IPS DF 4.7 (cell line): ENCODE data around the gene ATP8B4.

Experiments used
- DNase-seq: peaks from one replicate; pipeline ENCODE4 v3.0.0-alpha.2; 2013; ENCODE audit warnings: low spot score; ENCODE audit errors: extremely low read depth

Gene ATP8B4

DNA sequence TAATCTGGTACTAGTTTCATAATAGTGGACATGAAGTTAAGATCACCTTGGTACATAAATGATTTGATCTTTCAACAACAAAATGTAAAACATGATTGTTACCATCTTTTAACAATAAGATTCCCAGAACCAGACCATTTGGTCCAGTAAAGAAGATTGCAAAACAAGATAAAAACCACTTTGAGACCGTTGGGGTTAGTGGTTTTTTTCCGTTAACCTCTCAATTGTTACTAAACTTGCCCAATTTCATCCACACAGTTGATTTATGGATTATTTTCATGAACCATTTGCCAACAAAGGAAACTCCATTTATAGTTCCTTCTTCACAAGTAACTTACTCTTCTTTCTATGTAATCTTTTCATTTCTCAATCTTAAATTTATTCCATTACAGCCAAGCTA, 53.8 kb downstream of the ATP8B4 start:
- no peak for DNase-seq

DNA sequence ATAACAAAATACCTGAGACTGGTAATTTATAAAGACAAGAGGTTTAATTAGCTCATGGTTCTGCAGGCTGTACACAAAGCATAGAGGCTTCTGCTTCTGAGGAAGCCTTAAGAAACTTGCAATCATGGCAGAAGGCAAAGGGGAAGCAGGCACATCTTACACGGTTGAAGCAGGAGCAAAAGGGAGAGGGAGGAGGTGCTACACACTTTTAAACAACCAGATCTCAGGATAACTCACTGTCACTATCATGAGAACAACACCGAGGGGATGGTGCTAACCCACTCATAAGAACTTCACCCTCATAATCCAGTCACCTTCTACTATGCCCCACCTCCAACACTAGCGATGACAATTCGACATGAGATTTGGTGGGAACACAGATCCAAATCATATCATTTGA, 54.4 kb downstream of the ATP8B4 start:
- DNase-seq: no peak

DNA sequence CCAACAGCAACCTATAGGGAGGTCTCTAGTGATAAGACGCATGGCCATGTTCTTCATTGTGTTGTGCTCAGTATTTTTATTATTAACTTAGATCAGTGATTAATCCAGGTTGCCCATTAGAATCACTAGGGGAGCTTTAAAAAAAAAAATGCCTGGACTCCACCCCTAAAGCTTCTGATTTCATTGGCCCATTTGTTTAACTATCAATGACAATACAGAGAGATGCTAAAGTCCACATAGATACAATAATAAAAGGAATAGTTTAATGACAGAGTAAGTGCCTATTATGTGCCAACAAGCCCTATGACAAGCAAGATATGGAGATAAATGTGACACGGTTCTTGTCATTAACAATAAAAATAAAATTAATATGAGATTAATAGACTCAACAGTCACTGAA, 55.8 kb downstream of the ATP8B4 start:
- no peak for DNase-seq

DNA sequence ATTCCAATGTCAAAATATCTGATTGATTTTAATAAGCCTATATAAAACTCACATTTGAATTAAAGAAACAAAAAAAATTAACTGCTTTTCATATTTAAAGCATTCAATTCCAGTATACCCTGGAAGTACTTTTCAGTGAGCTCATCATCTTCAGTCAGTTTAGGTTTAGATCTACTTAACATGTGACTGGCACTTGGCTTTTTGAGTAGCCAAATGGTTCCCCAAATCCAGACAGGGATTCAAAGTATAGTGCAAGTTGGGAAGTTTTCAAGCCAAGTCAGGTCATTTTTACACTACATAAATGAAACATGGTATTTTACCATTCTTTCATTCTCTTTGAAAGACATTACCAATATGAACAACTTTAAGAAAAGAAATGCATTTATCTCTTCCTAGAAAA, 57.5 kb downstream of the ATP8B4 start:
- DNase-seq: no peak

DNA sequence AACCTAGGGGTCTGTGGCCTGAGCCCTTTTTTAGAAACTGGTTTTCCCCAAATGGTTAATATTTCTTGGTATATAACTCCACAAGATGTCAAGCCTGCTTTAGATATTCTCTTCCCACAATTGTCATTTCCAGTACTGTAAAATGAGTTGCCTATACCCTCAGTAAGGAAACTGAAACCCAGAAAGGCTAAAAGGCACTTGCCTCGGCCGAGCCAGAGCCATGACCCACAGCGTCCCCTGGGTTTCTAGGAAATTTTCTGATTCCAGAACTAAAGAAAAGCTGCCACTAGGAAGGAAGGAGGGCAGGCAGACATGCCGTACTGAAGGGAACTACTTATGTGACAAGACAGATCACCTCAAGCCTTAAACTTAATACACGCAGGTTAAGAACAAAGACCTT, 59.1 kb downstream of the ATP8B4 start:
- no peak for DNase-seq

DNA sequence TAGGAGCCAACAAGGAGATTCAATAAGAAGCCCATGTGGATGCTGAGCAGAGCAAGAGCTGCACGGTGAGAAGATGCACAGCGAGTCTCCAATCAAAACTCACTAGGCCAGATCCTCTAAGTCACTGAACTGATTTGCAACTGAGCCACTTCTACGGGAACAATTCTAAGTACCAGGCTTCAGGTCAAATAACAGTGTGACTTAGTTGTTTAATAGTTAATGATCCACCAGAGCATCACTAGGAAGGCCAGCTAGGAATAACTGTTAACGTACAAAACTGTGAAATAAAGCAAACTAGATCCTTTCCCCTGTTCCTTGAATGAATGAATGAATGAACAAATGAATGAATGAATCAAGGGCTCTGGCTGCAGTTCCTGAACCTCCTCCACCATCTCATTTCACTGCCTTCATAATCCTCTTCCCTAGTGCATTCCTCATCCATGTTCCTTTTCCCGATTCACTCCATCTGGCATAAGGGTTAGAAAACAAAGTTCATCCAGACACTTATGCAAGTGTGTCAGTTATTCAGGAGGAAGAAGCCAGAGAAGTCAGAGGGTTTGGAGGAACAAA, 59.7 kb downstream of the ATP8B4 start:
- DNase-seq: no peak

DNA sequence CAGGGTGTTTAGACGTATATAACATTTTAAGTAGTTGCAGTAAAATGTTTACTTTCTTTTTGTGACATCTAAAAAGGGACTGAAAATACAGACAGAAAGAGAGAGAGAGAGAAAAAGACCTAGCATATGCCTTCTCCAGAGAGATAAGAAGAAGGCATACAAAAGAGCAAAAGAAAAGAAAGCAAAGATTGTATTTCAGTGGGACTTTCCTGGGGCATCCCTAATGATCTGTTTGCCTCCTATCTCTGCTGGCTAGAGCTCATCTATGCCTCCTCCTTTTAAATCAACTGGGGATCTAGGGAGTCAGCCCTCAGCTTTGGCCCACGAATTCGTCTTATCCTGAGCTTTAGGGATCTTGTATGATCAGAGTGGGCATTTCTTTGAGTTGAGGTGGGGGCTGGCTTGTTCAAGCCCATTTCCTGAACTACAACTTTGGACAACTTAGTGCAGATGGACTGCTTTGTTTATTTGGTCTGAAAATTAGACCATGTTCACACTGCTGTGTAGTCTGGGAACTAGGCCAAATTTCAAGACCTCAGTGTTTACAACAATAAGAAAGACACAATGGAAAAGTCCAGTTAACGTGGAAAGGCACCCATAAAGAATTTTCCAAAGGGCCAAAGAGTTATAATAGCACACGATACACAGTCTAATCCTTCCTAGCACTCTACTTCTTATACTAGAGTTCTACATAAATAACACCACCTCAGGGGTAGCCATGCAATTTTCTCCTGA, 61.0 kb downstream of the ATP8B4 start:
- no peak for DNase-seq

DNA sequence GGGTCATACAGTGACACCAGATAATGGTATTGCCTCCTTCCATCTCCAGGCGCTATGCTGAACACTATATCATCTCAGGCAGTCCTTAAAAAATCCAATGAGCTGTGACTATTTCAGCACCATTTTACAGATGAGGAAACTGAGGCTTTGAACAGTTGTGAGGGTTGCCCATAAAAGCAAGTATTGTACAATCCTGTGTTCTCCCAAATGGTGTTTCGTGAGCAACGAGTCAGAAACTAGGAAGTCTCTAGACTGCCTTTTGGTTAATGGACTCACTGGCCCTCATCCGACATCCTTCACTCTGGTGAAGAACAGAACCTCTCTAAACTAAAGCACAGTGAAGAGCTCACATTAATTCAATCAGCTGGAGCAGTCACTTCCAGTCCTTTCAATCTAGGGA, 61.8 kb downstream of the ATP8B4 start:
- DNase-seq: no peak

DNA sequence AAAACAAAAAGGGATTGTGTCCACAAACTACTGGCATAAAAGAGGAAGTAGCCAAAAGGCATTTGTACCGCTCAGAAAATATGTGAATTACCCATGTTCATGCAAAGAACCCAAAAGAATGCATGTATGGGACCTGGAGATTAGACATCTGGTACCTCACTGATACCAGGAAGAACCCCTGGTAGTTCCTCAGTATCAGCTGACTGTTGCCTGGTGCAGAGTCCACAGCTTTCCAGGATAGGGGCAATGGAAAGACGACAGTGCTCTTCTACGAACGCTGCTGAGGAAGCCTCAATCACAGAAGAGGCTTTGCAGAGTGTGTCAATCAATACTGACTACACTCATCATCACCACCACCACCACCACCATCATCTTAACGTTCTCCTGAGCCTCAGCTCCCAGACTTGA, 63.3 kb downstream of the ATP8B4 start:
- no peak for DNase-seq

DNA sequence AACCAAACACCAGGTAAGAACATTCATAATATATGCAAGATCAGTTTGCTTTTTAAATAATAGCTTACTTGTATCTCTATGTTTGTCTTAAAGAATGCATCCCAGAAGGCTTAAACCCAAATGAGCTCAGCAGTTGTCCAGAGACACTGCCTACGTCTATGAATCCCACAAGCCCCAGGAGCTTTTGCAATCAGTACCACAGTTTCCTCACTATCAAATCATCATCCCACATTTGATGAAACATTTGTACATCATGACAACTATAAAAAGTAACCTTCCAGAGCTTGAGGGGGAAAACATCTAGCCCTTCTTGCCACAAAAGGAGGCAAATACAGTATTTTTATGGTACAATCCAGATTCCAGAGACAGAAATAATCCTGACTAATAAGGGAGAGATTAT, 63.7 kb downstream of the ATP8B4 start:
- no peak for DNase-seq

DNA sequence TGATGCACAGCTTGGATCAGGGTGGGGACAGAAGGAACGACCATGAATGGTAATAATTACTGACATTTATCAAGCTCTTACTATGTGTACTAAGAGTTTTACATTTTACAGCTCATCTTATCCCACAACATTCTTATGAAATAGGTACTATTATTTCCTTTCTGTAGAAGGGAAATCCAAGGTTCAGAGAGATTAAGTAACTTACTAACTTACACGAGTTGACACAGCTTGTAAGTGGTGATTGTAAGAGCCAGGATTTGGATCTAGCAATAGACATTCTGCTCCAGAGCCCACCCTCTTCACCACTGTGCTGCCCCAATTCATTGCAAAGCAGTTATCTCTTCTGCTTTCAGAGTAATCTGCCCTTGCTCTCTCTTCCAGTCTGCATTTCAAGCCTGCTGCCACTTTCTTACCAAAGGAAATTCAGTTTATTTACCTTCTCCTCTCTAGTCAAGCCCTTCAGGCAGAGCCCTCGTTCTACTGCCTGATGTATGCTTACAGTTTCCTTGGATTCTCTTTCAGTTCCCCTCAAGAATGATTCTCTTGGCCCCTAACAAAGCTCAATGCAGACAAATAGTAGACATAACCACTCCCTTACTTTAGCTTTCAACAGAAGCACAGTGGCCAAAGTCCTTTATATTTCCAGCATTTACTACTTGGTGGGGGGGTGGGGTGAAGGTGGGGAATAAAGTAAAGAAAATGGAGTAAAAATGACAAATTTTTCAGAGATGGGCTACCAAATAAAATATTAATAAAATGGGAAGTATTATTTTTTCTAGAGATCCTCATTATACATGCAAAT, 65.8 kb downstream of the ATP8B4 start:
- no peak for DNase-seq

DNA sequence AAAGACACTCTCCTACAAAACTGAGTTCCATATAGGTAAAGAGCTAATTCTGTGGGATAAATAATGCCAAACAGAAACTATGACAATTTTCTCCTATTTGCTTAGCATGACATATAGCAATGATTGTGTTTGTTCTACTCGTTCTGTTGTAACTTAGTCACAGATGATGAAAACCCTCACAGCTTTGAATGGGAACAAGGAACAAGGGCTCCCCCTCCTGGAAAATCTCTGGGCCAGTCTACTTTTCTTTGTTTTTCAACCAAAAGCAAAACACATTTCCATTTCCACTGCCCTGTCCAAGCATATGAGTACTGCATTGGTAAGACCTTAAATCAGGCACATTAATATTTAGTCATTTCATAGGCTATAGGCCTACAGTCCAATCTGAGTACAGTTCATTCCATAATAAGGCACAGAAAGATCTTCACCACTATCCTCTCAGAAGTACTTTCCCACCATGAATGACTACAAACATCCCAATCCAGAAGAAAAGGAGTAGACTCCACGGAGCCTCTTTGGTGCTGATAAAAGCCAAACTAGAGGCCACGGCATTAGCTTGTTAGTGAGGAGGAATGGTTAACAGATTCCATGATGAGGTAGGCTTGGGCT, 67.1 kb downstream of the ATP8B4 start:
- DNase-seq: no peak

DNA sequence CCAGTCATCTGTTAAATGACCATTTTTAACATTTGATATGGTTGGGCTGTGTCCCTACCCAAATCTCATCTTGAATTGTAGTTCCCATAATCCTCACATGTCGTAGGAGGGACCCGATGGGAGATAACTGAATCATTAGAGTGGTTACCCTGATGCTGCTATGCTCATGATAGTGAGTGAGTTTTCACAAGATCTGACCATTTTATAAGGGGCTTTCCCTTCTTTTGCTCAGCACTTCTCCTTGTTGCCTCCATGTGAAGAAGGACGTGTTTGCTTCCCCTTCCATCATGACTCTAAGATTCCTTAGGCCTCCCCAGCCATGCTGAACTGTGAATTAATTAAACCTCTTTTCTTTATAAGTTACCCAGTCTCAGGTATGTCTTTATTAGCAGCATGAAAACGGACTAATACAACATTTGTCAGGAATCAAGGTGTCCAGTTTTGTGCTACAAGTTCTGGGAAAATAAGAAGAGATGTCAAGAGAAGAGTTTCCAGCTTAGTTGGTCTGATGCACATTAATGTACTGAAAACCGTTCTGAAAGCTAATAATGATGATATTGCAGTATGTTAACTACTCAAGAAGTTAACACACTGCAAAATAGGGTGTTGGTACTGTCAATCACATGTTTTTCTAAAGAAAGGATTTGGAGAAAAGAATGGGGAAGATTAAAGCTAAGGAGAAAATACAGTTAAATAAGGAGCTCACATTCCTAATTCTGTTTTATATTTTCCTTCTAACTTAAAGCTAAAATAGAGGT, 67.9 kb downstream of the ATP8B4 start:
- no peak for DNase-seq

DNA sequence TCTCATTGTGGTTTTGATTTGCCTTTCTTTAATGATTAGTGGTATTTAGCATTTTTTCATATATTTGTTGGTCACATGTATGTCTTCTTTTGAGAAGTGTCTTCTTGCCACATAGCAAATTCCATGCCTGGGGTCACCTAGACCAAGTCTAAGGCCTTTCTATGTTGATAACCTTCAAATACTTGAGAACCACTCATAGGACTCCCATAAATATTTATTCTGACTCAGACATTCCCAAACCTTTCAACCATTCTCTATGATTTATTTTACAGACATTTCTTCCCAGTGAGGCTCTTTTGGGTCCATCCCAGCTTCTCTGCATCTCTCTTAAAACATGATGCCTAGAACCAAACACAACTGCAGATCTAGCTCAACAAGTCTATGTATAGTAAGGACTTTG, 69.2 kb downstream of the ATP8B4 start:
- DNase-seq: no peak

DNA sequence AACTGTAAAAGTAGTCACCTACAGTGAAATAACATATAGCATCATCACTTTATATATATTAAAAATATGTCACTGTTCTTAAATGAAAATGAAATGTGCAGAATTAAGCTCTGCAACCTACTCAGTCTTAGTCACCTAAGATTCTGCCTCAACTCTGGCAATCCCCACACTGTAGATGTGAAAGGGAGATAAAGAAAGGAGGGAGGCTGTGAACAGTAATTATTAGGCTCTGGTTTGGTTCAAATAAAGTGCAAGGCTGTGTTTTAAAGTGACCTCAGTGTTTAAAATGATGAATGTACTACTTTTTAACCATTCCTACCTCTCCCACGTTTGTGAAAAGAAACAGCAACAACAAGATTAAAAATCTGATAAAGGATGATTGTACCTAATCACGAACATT, 72.2 kb downstream of the ATP8B4 start:
- no peak for DNase-seq

DNA sequence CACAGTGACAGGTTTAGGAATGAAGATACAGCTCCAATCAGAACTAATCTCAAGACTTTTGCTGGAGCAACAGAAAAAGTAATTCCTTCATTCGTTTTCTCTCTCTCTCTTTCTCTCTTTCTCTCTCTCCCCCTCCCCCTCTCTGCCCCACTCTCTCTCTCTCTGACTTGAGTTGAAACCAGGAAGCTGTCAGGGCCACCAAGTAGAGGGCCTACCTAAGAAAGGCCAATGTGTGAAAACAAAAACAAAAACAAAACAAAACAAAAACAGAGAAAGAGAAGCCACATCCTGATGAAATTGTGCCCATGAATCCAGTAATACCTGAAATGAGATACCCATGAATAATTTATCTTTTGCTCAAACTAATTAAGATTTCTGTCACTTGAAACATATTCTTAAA, 72.9 kb downstream of the ATP8B4 start:
- DNase-seq: no peak

DNA sequence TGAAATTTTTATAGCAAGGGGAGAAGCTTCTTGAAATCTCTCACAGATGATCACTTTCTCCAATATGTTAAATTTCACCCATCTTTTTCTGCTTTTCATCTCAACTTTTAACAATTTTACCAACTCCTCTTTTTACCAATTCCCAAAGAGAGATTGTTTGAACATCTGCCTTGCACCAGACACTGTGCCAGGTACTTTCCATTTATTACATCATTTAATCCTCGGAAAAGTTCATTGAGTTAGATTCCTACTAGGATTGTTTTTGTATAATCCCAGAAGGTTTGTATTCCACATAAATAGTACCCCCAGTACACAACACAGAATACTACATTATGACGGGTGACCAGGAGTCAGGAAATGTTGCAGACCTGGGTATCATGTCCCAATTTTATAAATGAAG, 74.1 kb downstream of the ATP8B4 start:
- DNase-seq: no peak

DNA sequence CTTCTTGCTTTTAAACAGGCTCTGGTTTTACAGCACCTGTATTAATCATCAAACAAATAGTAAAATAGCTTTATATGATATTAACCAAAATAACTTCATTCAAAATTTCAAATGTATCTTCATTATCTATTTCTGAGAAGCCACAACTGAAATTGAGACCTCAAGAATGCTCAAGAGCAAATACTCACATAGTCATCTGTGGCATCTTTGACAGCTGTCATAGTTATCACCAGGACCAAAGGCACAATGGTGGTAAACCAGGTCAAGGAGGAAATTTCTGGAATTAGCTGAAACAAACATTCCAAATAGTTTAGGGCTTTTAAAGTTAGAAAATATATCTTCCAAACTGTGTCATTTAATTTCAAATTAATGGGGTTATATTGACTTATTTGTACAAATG, 74.6 kb downstream of the ATP8B4 start:
- no peak for DNase-seq

DNA sequence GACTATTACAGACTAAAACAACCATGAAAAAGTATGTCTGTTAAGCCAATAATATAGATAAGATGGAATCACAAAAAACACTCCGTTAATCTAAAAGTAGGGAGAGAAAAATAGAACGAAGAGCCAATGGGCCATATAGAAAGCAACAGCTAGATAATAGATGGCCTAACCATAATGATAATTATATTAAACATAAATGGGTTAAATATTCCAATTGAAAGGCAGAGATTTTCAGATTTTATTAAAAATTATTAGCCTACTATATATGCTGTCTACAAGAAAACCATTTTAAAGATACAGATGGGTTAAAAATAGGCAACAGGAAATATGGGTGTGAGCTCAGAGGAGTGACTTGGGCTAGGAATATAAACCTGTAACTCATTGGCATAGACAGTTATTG, 76.3 kb downstream of the ATP8B4 start:
- DNase-seq: no peak

DNA sequence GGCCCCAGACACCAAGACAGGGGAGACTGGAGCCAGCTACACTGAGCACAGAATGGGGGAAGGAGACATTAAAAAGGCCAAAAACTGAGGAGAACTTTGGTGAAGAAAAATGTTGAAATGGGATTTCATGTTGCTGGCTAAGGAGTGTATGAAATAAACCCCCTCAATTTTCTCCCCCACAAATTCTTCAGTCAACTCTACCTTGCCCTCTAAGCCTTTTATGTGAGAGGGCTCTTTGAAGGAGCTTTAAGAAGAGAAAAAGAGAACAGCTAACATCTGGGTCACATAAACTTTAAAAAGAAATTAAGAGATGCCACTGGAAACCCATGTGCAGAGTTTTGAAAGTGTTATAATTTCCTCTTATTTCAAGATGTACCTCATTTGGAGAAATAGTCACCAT, 88.6 kb downstream of the ATP8B4 start:
- DNase-seq: no peak

DNA sequence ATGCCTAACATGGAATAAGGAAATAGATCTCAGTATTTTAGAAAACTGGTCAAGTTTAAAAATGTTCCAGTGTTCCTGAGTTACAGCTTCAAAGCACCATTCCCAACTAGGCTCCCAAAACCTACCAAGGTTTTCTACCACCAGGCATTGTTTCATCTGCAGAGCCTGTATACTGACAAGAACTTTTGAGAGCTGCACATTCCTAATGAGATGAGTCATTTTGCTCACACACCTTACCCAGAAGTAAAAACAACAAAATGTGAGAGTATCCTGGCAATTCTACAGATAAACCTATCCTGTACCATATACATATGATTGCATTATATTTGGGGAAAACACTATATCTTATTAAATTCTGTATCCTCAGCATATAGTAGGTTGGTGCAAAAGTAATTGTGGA, 90.7 kb downstream of the ATP8B4 start:
- DNase-seq: no peak

DNA sequence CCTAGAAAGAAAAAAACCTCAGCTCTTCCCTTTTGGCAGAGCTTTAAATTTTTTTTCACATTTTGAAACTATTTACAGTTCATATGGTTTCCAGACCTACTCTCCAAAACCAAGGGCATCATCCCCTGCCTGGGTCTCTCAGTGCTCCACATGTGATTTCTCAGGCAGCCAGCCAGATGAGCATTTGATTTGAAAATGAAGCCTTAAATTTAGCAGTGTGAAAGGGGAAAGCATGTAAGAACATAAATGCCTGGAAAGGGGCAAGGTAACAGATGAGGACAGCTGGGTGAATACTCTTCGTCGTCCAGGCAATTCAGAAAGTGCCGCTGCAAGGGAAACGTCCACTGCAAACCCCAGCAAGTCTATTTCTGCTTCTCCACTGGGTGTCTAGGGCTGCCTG, 94.8 kb downstream of the ATP8B4 start:
- DNase-seq: no peak
